H1 (cell line): Measurements from ENCODE around the gene PGM2. TPM values are rescaled to one million over a fixed set of nuclear protein-coding genes. Genes with fewer than 3 reads are reported as not detected.

Experiments
- CTCF ChIA-PET: fragments of 300-600 bp; sonication (Branson Sonifier 250); formaldehyde crosslinking; loops from one replicate; lab custom pipeline; 2021; ENCODE audit not compliant: partially characterized antibody; lab: Charles Lee
- POLR2A ChIA-PET: fragments of 300-600 bp; sonication (Branson Sonifier 250); formaldehyde crosslinking; loops from one replicate; lab custom pipeline; 2021; ENCODE audit warnings: inconsistent platforms; ENCODE audit not compliant: partially characterized antibody; lab: Charles Lee
- DNase-seq, 2 experiments: peaks; one replicate each; pipeline versions ENCODE4 v3.0.0 to v3.0.0-alpha.2; 2010 to 2022; ENCODE audit warnings: low spot score in 2 of 2, low read depth in 1 of 2, mixed read lengths in 1 of 2
- FAIRE-seq: peaks from 2 replicates; lab custom pipeline; 2011; peaks lifted over from hg19 to GRCh38; lab: Jason Lieb, UNC
- H2AFZ ChIP-seq: 2 replicates; pipeline ENCODE4 v1.8.1; 2012; ENCODE audit warnings: low read length, inconsistent platforms
- H2AK5ac ChIP-seq: 2 replicates; pipeline ENCODE4 v1.6.1; 2013; ENCODE audit warnings: low read depth, low read length
- H2BK120ac ChIP-seq: replicated peaks from 2 replicates; pipeline ENCODE3; 2013; ENCODE audit warnings: low read depth, low read length, inconsistent platforms
- H2BK12ac ChIP-seq: 2 replicates; pipeline ENCODE4 v1.6.1; 2013; ENCODE audit warnings: low read depth, low read length
- H2BK15ac ChIP-seq: 2 replicates; pipeline ENCODE4 v1.6.1; 2013; ENCODE audit warnings: low read length
- H2BK20ac ChIP-seq: 2 replicates; pipeline ENCODE4 v1.6.1; 2013; ENCODE audit warnings: low read length
- H2BK5ac ChIP-seq: 2 replicates; pipeline ENCODE4 v1.6.1; 2013; ENCODE audit warnings: low read depth, low read length
- H3K14ac ChIP-seq: 2 replicates; pipeline ENCODE4 v1.6.1; 2013; ENCODE audit warnings: inconsistent platforms; ENCODE audit not compliant: insufficient read length
- H3K18ac ChIP-seq: 2 replicates; pipeline ENCODE4 v1.6.1; 2013; ENCODE audit warnings: low read length; ENCODE audit errors: extremely low read depth
- H3K23ac ChIP-seq: 2 replicates; pipeline ENCODE4 v1.6.1; 2013; ENCODE audit warnings: inconsistent platforms; ENCODE audit not compliant: insufficient read length
- H3K23me2 ChIP-seq: 2 replicates; pipeline ENCODE4 v1.6.1; 2013; ENCODE audit warnings: low read depth, low read length
- H3K27ac ChIP-seq: 2 replicates; pipeline ENCODE4 v1.6.1; 2011; ENCODE audit warnings: low read depth, low read length, inconsistent platforms
- H3K27me3 ChIP-seq, 4 experiments: replicated peaks in 1 of 4; 1 replicate in 1 of 4; 2 replicates in 3 of 4; pipeline versions ENCODE4 v1.6.1 to v1.8.1; 2011 to 2013; ENCODE audit warnings: low read length in 3 of 4, mild to moderate bottlenecking in 3 of 4, inconsistent platforms in 2 of 4, mixed read lengths in 2 of 4, moderate library complexity in 1 of 4; ENCODE audit not compliant: control insufficient read depth in 3 of 4, insufficient read depth in 3 of 4; ENCODE audit errors: extremely low read depth in 1 of 4
- H3K36me3 ChIP-seq, 4 experiments: 2 replicates each; pipeline versions ENCODE4 v1.6.1 to v1.8.1; 2011 to 2013; ENCODE audit warnings: mild to moderate bottlenecking in 4 of 4, low read length in 3 of 4, moderate library complexity in 2 of 4, control low read depth in 1 of 4, inconsistent platforms in 1 of 4; ENCODE audit not compliant: insufficient read depth in 4 of 4, control insufficient read depth in 2 of 4
- H3K4ac ChIP-seq: replicated peaks from 2 replicates; pipeline ENCODE3; 2013; ENCODE audit warnings: low read length, low read depth, mixed read lengths, inconsistent platforms; ENCODE audit not compliant: insufficient read length
- H3K4me1 ChIP-seq, 4 experiments: replicated peaks in 1 of 4; 1 replicate in 1 of 4; 2 replicates in 3 of 4; pipeline versions ENCODE4 v1.6.1 to v1.8.1; 2011 to 2013; ENCODE audit warnings: low read length in 3 of 4, inconsistent platforms in 2 of 4, mixed read lengths in 1 of 4; ENCODE audit not compliant: insufficient read depth in 4 of 4, control insufficient read depth in 3 of 4
- H3K4me2 ChIP-seq, 2 experiments: 2 replicates each; pipeline versions ENCODE4 v1.6.1 to v1.8.1; 2011 to 2013; ENCODE audit warnings: low read depth in 2 of 2, low read length in 2 of 2, control low read depth in 1 of 2, inconsistent platforms in 1 of 2, mild to moderate bottlenecking in 1 of 2; ENCODE audit not compliant: insufficient read depth in 1 of 2
- H3K4me3 ChIP-seq, 4 experiments: fragments of 200-600, 300-600 bp in 1 of 4; sonication (generic), shearing (Covaris generic), sonication (Bioruptor Twin) in 1 of 4; 2 replicates each; pipeline versions ENCODE4 v1.5.1 to v1.8.1; 2011 to 2016; ENCODE audit warnings: low read length in 4 of 4, low read depth in 3 of 4, control low read depth in 2 of 4, inconsistent platforms in 2 of 4, mild to moderate bottlenecking in 2 of 4, mixed read lengths in 1 of 4, moderate library complexity in 1 of 4; ENCODE audit not compliant: insufficient read depth in 2 of 4; ENCODE audit errors: extremely low read depth in 1 of 4
- H3K56ac ChIP-seq: replicated peaks from 2 replicates; pipeline ENCODE3; 2013; ENCODE audit warnings: low read depth, mild to moderate bottlenecking, mixed read lengths, low read length, inconsistent platforms; ENCODE audit not compliant: insufficient read length
- H3K79me1 ChIP-seq: 2 replicates; pipeline ENCODE4 v1.6.1; 2013; ENCODE audit warnings: low read depth, low read length, control low read depth
- H3K79me2 ChIP-seq, 2 experiments: 2 replicates each; pipeline versions ENCODE4 v1.6.1 to v1.8.1; 2012 to 2013; ENCODE audit warnings: low read length in 2 of 2, mild to moderate bottlenecking in 2 of 2, inconsistent platforms in 1 of 2; ENCODE audit not compliant: insufficient read depth in 2 of 2, control insufficient read depth in 1 of 2
- H3K9ac ChIP-seq, 4 experiments: replicated peaks in 1 of 4; 1 replicate in 1 of 4; 2 replicates in 3 of 4; pipeline versions ENCODE4 v1.6.1 to v1.8.1; 2011 to 2013; ENCODE audit warnings: low read depth in 3 of 4, low read length in 3 of 4, control low read depth in 2 of 4, mild to moderate bottlenecking in 2 of 4, moderate library complexity in 2 of 4, inconsistent platforms in 1 of 4; ENCODE audit errors: extremely low read depth in 1 of 4
- H3K9me3 ChIP-seq, 2 experiments: 2 replicates each; pipeline versions ENCODE4 v1.6.1 to v1.8.1; 2012 to 2013; ENCODE audit warnings: mild to moderate bottlenecking in 2 of 2, moderate library complexity in 2 of 2, control low read depth in 1 of 2, inconsistent platforms in 1 of 2, low read depth in 1 of 2, low read length in 1 of 2, mixed read lengths in 1 of 2; ENCODE audit not compliant: insufficient read depth in 2 of 2
- H4K20me1 ChIP-seq, 2 experiments: replicated peaks in 1 of 2; 2 replicates each; pipeline versions ENCODE3 to v1.8.1; 2011 to 2013; ENCODE audit warnings: inconsistent platforms in 2 of 2, low read length in 2 of 2, mild to moderate bottlenecking in 1 of 2; ENCODE audit not compliant: insufficient read depth in 2 of 2, control insufficient read depth in 1 of 2
- H4K5ac ChIP-seq: 2 replicates; pipeline ENCODE4 v1.6.1; 2013; ENCODE audit warnings: low read length, low read depth, mixed read lengths, inconsistent platforms; ENCODE audit not compliant: insufficient read length
- H4K8ac ChIP-seq: 2 replicates; pipeline ENCODE4 v1.8.0; 2013; ENCODE audit warnings: mild to moderate bottlenecking, moderate library complexity, low read length, inconsistent platforms; ENCODE audit not compliant: insufficient read depth; ENCODE audit errors: extremely low read depth
- H4K91ac ChIP-seq: replicated peaks from 2 replicates; pipeline ENCODE3; 2013; ENCODE audit warnings: low read length, mixed read lengths, inconsistent platforms; ENCODE audit not compliant: insufficient read length
- BACH1 ChIP-seq: IDR thresholded peaks from 2 replicates; pipeline ENCODE4 v1.6.1; 2012; ENCODE audit warnings: low read length, improper control_type of control experiment
- FOSL1 ChIP-seq: IDR thresholded peaks from 2 replicates; pipeline ENCODE4 v1.6.1; 2011; ENCODE audit warnings: mild to moderate bottlenecking, low read depth, low read length, moderate library complexity; ENCODE audit not compliant: insufficient read depth
- HDAC6 ChIP-seq: IDR thresholded peaks from one replicate; pipeline ENCODE4 v1.7.1; 2012; ENCODE audit warnings: low read depth, mild to moderate bottlenecking, inconsistent platforms, low read length, moderate library complexity
- JUND ChIP-seq: IDR thresholded peaks from 2 replicates; pipeline ENCODE4 v1.6.1; 2011; ENCODE audit warnings: mild to moderate bottlenecking, improper control_type of control experiment, low read length
- MAFK ChIP-seq: IDR thresholded peaks from 2 replicates; pipeline ENCODE4 v1.6.1; 2012; ENCODE audit warnings: low read depth, mild to moderate bottlenecking, improper control_type of control experiment, low read length
- NANOG ChIP-seq: IDR thresholded peaks from 2 replicates; pipeline ENCODE4 v1.6.1; 2011; ENCODE audit warnings: low read length, low read depth, mild to moderate bottlenecking, inconsistent platforms; ENCODE audit not compliant: insufficient read depth, poor library complexity, severe bottlenecking
- RFX5 ChIP-seq: IDR thresholded peaks from 2 replicates; pipeline ENCODE4 v1.6.1; 2011; ENCODE audit warnings: low read depth, low read length, improper control_type of control experiment, borderline replicate concordance
- TAF1 ChIP-seq: IDR thresholded peaks from 2 replicates; pipeline ENCODE4 v1.6.1; 2011; ENCODE audit warnings: mild to moderate bottlenecking, low read depth, low read length
- whole genome bisulfite sequencing, 2 experiments: shearing (Covaris generic) in 1 of 2; methylation state at CpG; one replicate each; pipeline versions ENCODE4 v1.1.6 to v1.1.7; 2013 to 2015; ENCODE audit warnings: low lambda C conversion rate in 2 of 2, mixed read lengths in 2 of 2, inconsistent platforms in 1 of 2, low coverage in 1 of 2, missing lambda C conversion rate in 1 of 2; ENCODE audit not compliant: insufficient replicate concordance in 2 of 2, insufficient coverage in 1 of 2, insufficient read length in 1 of 2; ENCODE audit errors: extremely low coverage in 1 of 2, missing lambda C conversion rate in 1 of 2; 5-methylcytosine and 5-hydroxymethylcytosine counted together
- polyA plus RNA-seq, 7 experiments: library from polyadenylated mRNA; depleted of rRNA in 3 of 7; stranded (reverse) in 5 of 7; unstranded in 2 of 7; fragments of >200 nt in 5 of 7; fragments of 200-250 nt in 2 of 7; gene quantifications; 1 replicate in 5 of 7; 2 replicates in 1 of 7; 4 replicates in 1 of 7; pipeline versions ENCODE4 v1.2.1 to v1.2.3, GENCODE V29; 2011 to 2013; ENCODE audit warnings: missing spikeins in 2 of 7, mixed read lengths in 2 of 7
- total RNA-seq: library from RNA; stranded (reverse); fragmentation: NEBNext Ultra II Directional; extraction: Animal tissue kit (Norgen Biotek cat#: 25700); gene quantifications from 2 replicates; pipeline ENCODE4 v1.2.1, GENCODE V29; 2021

Gene PGM2
- total and polyA plus RNA-seq, 2 of the 8 experiments (the other 6 are each of a cell fraction or from before 2014, with no cell fraction given), result 7.7 to 38.0 TPM

DNA sequence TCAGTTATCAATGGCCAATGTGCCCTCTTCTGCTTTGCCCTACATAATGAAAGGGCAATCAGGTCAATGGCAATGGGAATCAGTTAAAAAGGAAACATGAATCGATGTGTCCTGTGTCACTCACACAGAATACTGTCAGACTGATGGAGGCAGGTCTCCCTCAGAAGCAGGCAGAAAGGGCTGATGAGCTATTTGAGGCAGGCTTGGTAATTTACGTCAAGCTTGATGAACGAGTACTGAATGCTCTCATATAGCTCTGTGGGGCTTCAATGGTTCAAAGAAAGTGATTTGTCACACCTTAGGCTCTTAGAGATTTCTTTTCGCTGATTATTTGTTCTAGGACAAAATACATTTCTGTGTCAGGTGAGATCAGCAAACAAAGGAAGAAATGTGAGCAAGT is 41.8 kb downstream of the PGM2 start:
- Histone ChIP-seq H3K79me2 (no peaks in the 10 kb centered on the region), H3K27ac (no peak overlapping the region), H3K4me2 (no peak overlapping the region), H3K27me3 (no peaks in the 10 kb centered on the region), H3K4me3 (no peak overlapping the region), H4K91ac (no peak overlapping the region), H4K5ac (no peak overlapping the region), H3K23ac (no peak overlapping the region), H2BK20ac (no peak overlapping the region), H2AK5ac (no peak overlapping the region), H3K23me2 (no peaks in the 10 kb centered on the region), H3K9ac (no peak overlapping the region), H4K8ac (no peak overlapping the region), H3K4me1 (no peaks in the 10 kb centered on the region), H4K20me1 (no peaks in the 10 kb centered on the region), H2BK5ac (no peak overlapping the region), H3K14ac (no peak overlapping the region), H3K79me1 (no peaks in the 10 kb centered on the region), H3K18ac (no peak overlapping the region), H3K56ac (no peak overlapping the region), H3K4ac (no peak overlapping the region), H2BK12ac (no peak overlapping the region), H2AFZ (no peak overlapping the region), H2BK15ac (no peak overlapping the region), H3K9me3 (no peaks in the 10 kb centered on the region), H2BK120ac (no peak overlapping the region), H3K36me3 (no peaks in the 10 kb centered on the region)
- TF ChIP-seq TAF1 (no peak), JUND (no peak), FOSL1 (no peak), MAFK (no peak), BACH1 (no peak), RFX5 (no peak), HDAC6 (no peak), NANOG (no peak)
- ChIA-PET POLR2A (no interaction called here), CTCF (interaction anchor here (1.0 to 2.3 kb wide), 4 partner anchors 13 to 168 kb away, joined by 3 to 8 read pairs (median 3); no protein-coding TSS in a partner anchor)
- DNase-seq (no peak), FAIRE-seq (no peak)
- WGBS, 2 experiments, result 93% methylated on average over 4 of the region's 4 CpGs; no CpG with 5 or more reads in 1 of the 2 experiments
